ENCODE results near the gene WNT4. TPM values are rescaled to one million over a fixed set of nuclear protein-coding genes. Genes with fewer than 3 reads are reported as not detected.

WNT4 gene
- total and polyA plus RNA-seq, 9 of the 15 experiments (the other 6 are each of a cell fraction or from before 2014, with no cell fraction given): 0.01 TPM; not detected in 8

- Histone ChIP-seq H3K4me1 (replicated peaks in 1 of 2; ENCODE audit: control insufficient read depth in 2 of 2, insufficient read depth in 2 of 2, low read length in 2 of 2) (peaks cover 5 to 8% of the 10 kb centered on the region in 2 experiments; a peak in 4 of 5 replicates), H3K9me1 (ENCODE audit: control insufficient read depth, insufficient read depth, low read length) (no peaks in the 10 kb centered on the region), H3K4me2 (ENCODE audit: insufficient read depth, low read length) (peak overlapping the region; percentile 72), H3K36me3 (ENCODE audit: control insufficient read depth, insufficient read depth, low read length) (no peaks in the 10 kb centered on the region), H2AFZ (ENCODE audit: low read depth, low read length) (peak overlapping the region; percentile 78), H4K20me1 (replicated peaks; ENCODE audit: control insufficient read depth, insufficient read depth, low read length) (peaks cover 3% of the 10 kb centered on the region; the same call in 1 of the 2 replicates), H3K9ac (ENCODE audit: insufficient read depth in 1 of 2, low read depth in 2 of 2, low read length in 2 of 2) (peak overlapping the region; percentile 48 to 88; a peak in 3 of 4 replicates), H3K27me3 (ENCODE audit: control insufficient read depth in 2 of 2, insufficient read depth in 2 of 2, low read length in 2 of 2) (peaks cover 0 to 6% of the 10 kb centered on the region in 2 experiments; a peak in 2 of 5 replicates), H3K4me3 (peak overlapping the region; percentile 37), H3K79me2 (ENCODE audit: control insufficient read depth, insufficient read depth, low read length) (no peaks in the 10 kb centered on the region), H3K27ac (ENCODE audit: extremely low read depth, low read depth, low read length) (no peak overlapping the region), H3K9me3 (replicated peaks; ENCODE audit: control insufficient read depth, insufficient read depth, low read depth, low read length) (no peaks in the 10 kb centered on the region)
- in situ Hi-C loops (cut with MboI) (no loop called here), intact Hi-C loops (cut with micrococcal nuclease) (no loop called here)
- ATAC-seq: peak; percentile 88
- ChIA-PET POLR2A (interaction anchor here (0.5 to 2.7 kb wide), 5 partner anchors 11 to 503 kb away, joined by 3 to 10 read pairs (median 3); no protein-coding TSS in a partner anchor), CTCF (ENCODE audit: low intra/inter-chr PET ratio) (no interaction called here)
- peak; percentile 75 to 83 (median 80) for DNase-seq (ENCODE audit: extremely low read depth in 1 of 4, low spot score in 3 of 4)
- WGBS (ENCODE audit: insufficient coverage, low coverage, missing lambda C conversion rate): 2% methylated on average over 13 of the region's 14 CpGs
- no TSS peak for BruUV-seq (replicated peaks)
- FAIRE-seq: peak; percentile 95
- TF ChIP-seq GMEB1 (CRISPR knock-in tag; IDR thresholded peaks at IDR 0.05) (peak; percentile 47; the same call in 1 of the 2 replicates), ZEB2 (IDR thresholded peaks at IDR 0.05) (no peak), SMARCA4 (IDR thresholded peaks at IDR 0.05) (no peak), JUN (IDR thresholded peaks at IDR 0.05; ENCODE audit: borderline replicate concordance, low read depth, low read length) (0 out of 2 replicates have a peak, but pooled peaks have one; percentile 25), JUN (CRISPR knock-in tag; IDR thresholded peaks at IDR 0.05; ENCODE audit: borderline replicate concordance) (no peak), POLR2G (IDR thresholded peaks at IDR 0.05; ENCODE audit: low read depth, low read length) (peak; percentile 64), ARID1B (IDR thresholded peaks at IDR 0.05) (no peak), MNT (conservative IDR thresholded peaks at IDR 0.05) (no peak), CREM (IDR thresholded peaks at IDR 0.05; ENCODE audit: low read depth) (peak; percentile 79), RBM15 (IDR thresholded peaks at IDR 0.05; ENCODE audit: insufficient read depth, low read length) (no peak), PKNOX1 (IDR thresholded peaks at IDR 0.05) (peak; percentile 72), RBFOX2 (IDR thresholded peaks at IDR 0.05; ENCODE audit: low read depth, low read length) (peak; percentile 54), PHF8 (IDR thresholded peaks at IDR 0.05; ENCODE audit: borderline replicate concordance, low read length) (peak; percentile 63; the same call in 1 of the 2 replicates), KLF1 (tag; IDR thresholded peaks at IDR 0.05) (no peak), ATF1 (CRISPR knock-in tag; IDR thresholded peaks at IDR 0.05) (no peak), ATF1 (tag; IDR thresholded peaks at IDR 0.05) (peak; percentile 67), NFE2 (IDR thresholded peaks at IDR 0.05; ENCODE audit: low read depth) (peak; percentile 24; the same call in 1 of the 2 replicates), CTBP1 (IDR thresholded peaks at IDR 0.05; ENCODE audit: borderline replicate concordance) (peak; percentile 30; the same call in 1 of the 2 replicates), NRF1 (conservative IDR thresholded peaks at IDR 0.05 in 1 of 2, IDR thresholded peaks at IDR 0.05 in 1 of 2) (peak in 1 of 2 experiments; percentile 56; a peak in 3 of 4 replicates), KDM4B (IDR thresholded peaks at IDR 0.05; ENCODE audit: borderline replicate concordance in 2 of 2, low read depth in 1 of 2) (no peak)
These were observed 20.2 kb upstream of the WNT4 start for GRCh38 chr1:22163137-22163536.
